Mucosa of descending colon (tissue), 3 donors: ENCODE measurements around the gene ACOX1. TPM values are rescaled to one million over a fixed set of nuclear protein-coding genes. Genes with fewer than 3 reads are reported as not detected.

Source experiments
- ATAC-seq: fragments of 200-7000 bp; cut with Tn5 transposase; one replicate; pipeline ENCODE4 v1.9.1; 2020; ENCODE audit warnings: mild to moderate bottlenecking, moderate library complexity
- DNase-seq, 3 donors: peaks; one replicate each; pipeline ENCODE4 v3.0.0-alpha.2; 2020
- H3K36me3 ChIP-seq: fragments of 200-600 bp; one replicate; pipeline ENCODE4 v1.8.0; 2021; ENCODE audit warnings: low read depth, mild to moderate bottlenecking
- H3K4me1 ChIP-seq: fragments of 200-600 bp; one replicate; pipeline ENCODE4 v1.8.0; 2021; ENCODE audit warnings: low read depth, mild to moderate bottlenecking
- H3K4me3 ChIP-seq: fragments of 200-600 bp; one replicate; pipeline ENCODE4 v1.8.0; 2021; ENCODE audit warnings: mild to moderate bottlenecking
- H3K9me3 ChIP-seq: fragments of 200-600 bp; one replicate; pipeline ENCODE4 v1.8.0; 2021; ENCODE audit warnings: mild to moderate bottlenecking
- intact Hi-C, 2 donors: fragments of 100-400 bp; cut with DNase I in 1 of 2; cut with micrococcal nuclease in 1 of 2; formaldehyde crosslinking; loops; one replicate each; pipeline versions ENCODE4 v1.11.0 to v1.11.1; 2022; cut with DNase I, micrococcal nuclease
- total RNA-seq, 3 donors: library from RNA; stranded (reverse); fragmentation: NEBNext Ultra II Directional in 2 of 3; extraction: Animal tissue kit (Norgen Biotek cat#: 25700) in 2 of 3; gene quantifications; one replicate each; pipeline versions ENCODE4 v1.2.1 to v1.2.4, GENCODE V29; 2021 to 2023
- TF ChIP-seq, protein P1 (sequence below): fragments of 200-600 bp; IDR thresholded peaks from one replicate; pipeline ENCODE4 v1.8.0; 2022; ENCODE audit warnings: antibody characterized with exemption, mild to moderate bottlenecking
- donor health status: DM: no; HTN: no; CAD: no; lungs with moderate emphysema.
- donor health status: DM: no; HTN: no; CAD: no.
- donor health status: DM: no; HTN: yes; CAD: no.

ACOX1 gene
- total RNA-seq, 3 donors from 2014 or later, result 128 to 272 (median 154) TPM

DNA sequence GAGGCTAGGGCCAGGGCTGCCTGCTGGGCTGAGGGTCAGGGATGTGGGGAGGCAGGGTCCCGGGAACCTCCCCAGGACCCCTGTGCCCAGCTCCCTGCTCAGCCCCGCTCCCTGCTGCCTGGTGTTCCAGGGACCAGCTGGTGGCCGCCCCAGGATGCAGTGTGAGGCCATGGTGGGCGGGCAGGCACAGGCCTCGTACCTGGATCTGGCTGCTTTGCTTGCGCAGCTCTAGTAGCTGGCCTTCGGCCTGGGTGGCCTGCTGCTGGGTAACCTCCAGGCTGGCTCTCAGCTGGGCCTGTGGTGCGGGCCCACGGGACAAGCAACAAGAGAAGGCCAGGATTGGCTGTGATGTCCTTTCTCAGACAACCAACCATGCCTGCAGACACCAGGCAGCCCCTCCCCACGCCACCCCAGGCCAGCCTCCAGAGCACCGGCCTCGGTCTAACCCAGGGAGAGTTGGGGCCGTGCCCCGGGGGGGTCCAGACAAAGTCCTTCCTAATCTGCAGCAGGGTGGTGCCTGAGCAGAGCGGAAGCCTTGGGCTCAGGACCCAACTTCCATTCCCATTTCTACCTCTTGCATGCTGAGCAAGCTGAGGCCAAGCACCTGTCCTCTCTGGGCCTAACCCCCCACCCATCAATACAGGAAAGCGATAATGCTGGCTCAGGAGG is 86.3 kb downstream of the ACOX1 start:
- intact Hi-C loops, result no loop called here
- Histone ChIP-seq H3K4me1 (peaks cover 20% of the 10 kb centered on the region), H3K9me3 (no peaks in the 10 kb centered on the region), H3K4me3 (no peak overlapping the region), H3K36me3 (no peaks in the 10 kb centered on the region)
- ATAC-seq, result no peak
- TF ChIP-seq, protein P1, sequence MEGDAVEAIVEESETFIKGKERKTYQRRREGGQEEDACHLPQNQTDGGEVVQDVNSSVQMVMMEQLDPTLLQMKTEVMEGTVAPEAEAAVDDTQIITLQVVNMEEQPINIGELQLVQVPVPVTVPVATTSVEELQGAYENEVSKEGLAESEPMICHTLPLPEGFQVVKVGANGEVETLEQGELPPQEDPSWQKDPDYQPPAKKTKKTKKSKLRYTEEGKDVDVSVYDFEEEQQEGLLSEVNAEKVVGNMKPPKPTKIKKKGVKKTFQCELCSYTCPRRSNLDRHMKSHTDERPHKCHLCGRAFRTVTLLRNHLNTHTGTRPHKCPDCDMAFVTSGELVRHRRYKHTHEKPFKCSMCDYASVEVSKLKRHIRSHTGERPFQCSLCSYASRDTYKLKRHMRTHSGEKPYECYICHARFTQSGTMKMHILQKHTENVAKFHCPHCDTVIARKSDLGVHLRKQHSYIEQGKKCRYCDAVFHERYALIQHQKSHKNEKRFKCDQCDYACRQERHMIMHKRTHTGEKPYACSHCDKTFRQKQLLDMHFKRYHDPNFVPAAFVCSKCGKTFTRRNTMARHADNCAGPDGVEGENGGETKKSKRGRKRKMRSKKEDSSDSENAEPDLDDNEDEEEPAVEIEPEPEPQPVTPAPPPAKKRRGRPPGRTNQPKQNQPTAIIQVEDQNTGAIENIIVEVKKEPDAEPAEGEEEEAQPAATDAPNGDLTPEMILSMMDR, result no peak
- no peak for DNase-seq

- Histone ChIP-seq H3K36me3 (no peaks in the 10 kb centered on the region), H3K9me3 (no peaks in the 10 kb centered on the region), H3K4me3 (no peak overlapping the region), H3K4me1 (peaks cover 15% of the 10 kb centered on the region)
- DNase-seq (no peak), ATAC-seq (no peak)
- TF ChIP-seq, protein P1, result no peak
- intact Hi-C loops, result no loop called here
Observed at GRCh38 chr17:75891605-75892555, 87.1 kb downstream of the ACOX1 start.

Other genes with a start within 250 kb of the ACOX1 start
- 10 to 100 TPM in 2 of 3 donors, 1 to 10 TPM in 1; 7.1 to 18.2 (median 18.2) TPM for gene GALK1, start 214.0 kb downstream of the ACOX1 start, total RNA-seq
- gene UNK, start 194.4 kb downstream of the ACOX1 start, total RNA-seq, result 10 to 100 TPM; 24.5 to 27.5 (median 25.7) TPM
- 10 to 100 TPM; 18.4 to 40.2 (median 23.0) TPM for gene UNC13D, start 134.8 kb downstream of the ACOX1 start, total RNA-seq
- 100 to 1,000 TPM in 1 of 3 donors, 10 to 100 TPM in 2; 99.1 to 114 (median 99.8) TPM for gene WBP2, start 123.8 kb downstream of the ACOX1 start, total RNA-seq
- gene TRIM47, start 100.6 kb downstream of the ACOX1 start, total RNA-seq, result 10 to 100 TPM; 44.5 to 77.4 (median 53.4) TPM
- gene TRIM65, start 82.2 kb downstream of the ACOX1 start, total RNA-seq, result 10 to 100 TPM; 13.7 to 23.8 (median 15.4) TPM
- 10 to 100 TPM; 87.0 to 98.0 (median 89.4) TPM for gene MRPL38, start 74.3 kb downstream of the ACOX1 start, total RNA-seq
- 10 to 100 TPM in 1 of 3 donors, 1 to 10 TPM in 2; 5.2 to 13.6 (median 5.5) TPM for gene FBF1, start 38.1 kb downstream of the ACOX1 start, total RNA-seq
- 10 to 100 TPM; 16.1 to 36.4 (median 23.1) TPM for gene TEN1, start 74 bp upstream of the ACOX1 start, total RNA-seq
- 10 to 100 TPM in 2 of 3 donors, 1 to 10 TPM in 1; 7.9 to 16.8 (median 12.5) TPM for gene CDK3, start 21.7 kb upstream of the ACOX1 start, total RNA-seq
- 10 to 100 TPM; 13.3 to 22.6 (median 16.3) TPM for gene EVPL, start 48.1 kb upstream of the ACOX1 start, total RNA-seq
- 10 to 100 TPM; 47.3 to 86.6 (median 53.0) TPM for gene SRP68, start 93.4 kb upstream of the ACOX1 start, total RNA-seq
- 1 to 10 TPM in 1 of 3 donors, not detected in 2; 4.2 TPM for gene GALR2, start 95.6 kb upstream of the ACOX1 start, total RNA-seq
- 1 to 10 TPM in 1 of 3 donors, not detected in 2; 1.4 TPM for gene ZACN, start 100.0 kb upstream of the ACOX1 start, total RNA-seq
- 100 to 1,000 TPM in 2 of 3 donors, 10 to 100 TPM in 1; 91.0 to 145 (median 142) TPM for gene EXOC7, start 124.6 kb upstream of the ACOX1 start, total RNA-seq
- 1 to 10 TPM in 1 of 3 donors, under 1 TPM in 2; 0.16 to 2.2 (median 0.52) TPM for gene FOXJ1, start 162.1 kb upstream of the ACOX1 start, total RNA-seq